Transverse colon (tissue), 4 donors: ENCODE results near the gene SIPA1L3. TPM values are rescaled to one million over a fixed set of nuclear protein-coding genes. Genes with fewer than 3 reads are reported as not detected.

ENCODE experiments used
- DNase-seq: peaks from one replicate; pipeline ENCODE4 v3.0.0-alpha.2; 2019
- H3K27ac ChIP-seq, 4 donors: fragments of 200-600 bp; sonication (generic); 2 replicates each; pipeline ENCODE4 v1.5.1; 2016 to 2018; ENCODE audit warnings: inconsistent platforms in 4 of 4
- H3K27me3 ChIP-seq: fragments of 200-600 bp; sonication (generic); 2 replicates; pipeline ENCODE4 v1.5.1; 2017; ENCODE audit warnings: inconsistent platforms
- H3K36me3 ChIP-seq, 4 donors: fragments of 200-600 bp; sonication (generic); 2 replicates each; pipeline ENCODE4 v1.5.1; 2017 to 2019; ENCODE audit warnings: inconsistent platforms in 4 of 4
- H3K4me1 ChIP-seq, 4 donors: fragments of 200-600 bp; sonication (generic); 2 replicates each; pipeline ENCODE4 v1.5.1; 2017 to 2020; ENCODE audit warnings: inconsistent platforms in 4 of 4
- H3K4me3 ChIP-seq, 4 donors: fragments of 200-600 bp; sonication (generic); 1 replicate in 1 of 4; 2 replicates in 3 of 4; pipeline versions ENCODE4 v1.5.1 to v1.6.1; 2017 to 2019; ENCODE audit warnings: inconsistent platforms in 4 of 4
- H3K9me3 ChIP-seq, 2 donors: fragments of 200-600 bp; sonication (generic); 2 replicates each; pipeline ENCODE4 v1.5.1; 2017 to 2019; ENCODE audit warnings: inconsistent platforms in 2 of 2
- CTCF ChIP-seq, 5 experiments: fragments of 200-600 bp in 3 of 5; fragments of 450-650 bp in 2 of 5; sonication (generic) in 3 of 5; IDR thresholded peaks; 1 replicate in 2 of 5; 2 replicates in 3 of 5; pipeline ENCODE4 v1.5.1; 2016 to 2017; ENCODE audit warnings: antibody characterized with exemption in 5 of 5, inconsistent platforms in 3 of 5, mild to moderate bottlenecking in 2 of 5, moderate library complexity in 1 of 5
- EP300 ChIP-seq: sonication (generic); formaldehyde crosslinking; IDR thresholded peaks from one replicate; pipeline ENCODE4 v1.6.1; 2017; ENCODE audit warnings: antibody characterized with exemption, low read depth
- POLR2A ChIP-seq: fragments of 450-650 bp; IDR thresholded peaks from one replicate; pipeline ENCODE4 v1.6.1; 2016; ENCODE audit warnings: antibody characterized with exemption, mild to moderate bottlenecking, moderate library complexity
- POLR2AphosphoS5 ChIP-seq, 3 donors: sonication (generic); formaldehyde crosslinking; IDR thresholded peaks; one replicate each; pipeline ENCODE4 v1.6.1; 2016; ENCODE audit warnings: antibody characterized with exemption in 3 of 3
- WGBS, 2 donors: methylation state at CpG; one replicate each; pipeline ENCODE4 v1.1.5; 2018; ENCODE audit warnings: low coverage in 1 of 2; 5-methylcytosine and 5-hydroxymethylcytosine counted together
- in situ Hi-C, 4 donors: fragments of 200-750 bp; cut with MboI; loops; one replicate each; pipeline versions ENCODE4 v1.15.0 to v1.15.1; 2017; ENCODE audit warnings: low sequenced_read_pairs in 3 of 4, low pct_ligation_motif_present in 1 of 4, low pct_unique_long_range_greater_than_20kb in 1 of 4
- intact Hi-C: fragments of 100-400 bp; cut with DNase I; formaldehyde crosslinking; loops from one replicate; pipeline ENCODE4 v1.15.1; 2023; ENCODE audit warnings: low total_unique reads
- total RNA-seq, 4 donors: library from RNA; depleted of rRNA; stranded (reverse); fragments of >200 nt; gene quantifications; one replicate each; pipeline ENCODE4 v1.1.0, GENCODE V29; 2016

SIPA1L3 gene
- total RNA-seq, 4 donors from 2014 or later: 191 to 284 (median 231) TPM

GRCh38 chr19:38073841-38074685, 167.1 kb downstream of the SIPA1L3 start:
- in situ Hi-C loops (no loop called here), intact Hi-C loops (no loop called here)
- H3K27ac ChIP-seq: no peak overlapping the region
- H3K36me3 ChIP-seq: no peaks in the 10 kb centered on the region
- no peak for TF ChIP-seq POLR2AphosphoS5 (IDR thresholded peaks at IDR 0.05)
- no peak for TF ChIP-seq POLR2A
- TF ChIP-seq CTCF (IDR thresholded peaks at IDR 0.05): no peak
- no peak for TF ChIP-seq EP300
- no peak overlapping the region for H3K4me3 ChIP-seq
- 68% methylated on average over 16 of the region's 16 CpGs; no CpG with 5 or more reads in 1 of the 2 donors for WGBS, 2 donors
- H3K9me3 ChIP-seq: no peaks in the 10 kb centered on the region
- peak; percentile 16 for DNase-seq
- no peaks in the 10 kb centered on the region for H3K4me1 ChIP-seq
- H3K27me3 ChIP-seq: no peaks in the 10 kb centered on the region

- 91 to 96% methylated on average over 8 to 10 of the region's 10 CpGs for WGBS, 2 donors
- TF ChIP-seq POLR2A (no peak), CTCF (IDR thresholded peaks at IDR 0.05) (no peak), POLR2AphosphoS5 (IDR thresholded peaks at IDR 0.05) (no peak), EP300 (no peak)
- Histone ChIP-seq H3K4me1 (peaks cover 0 to 5% (median 3%) of the 10 kb centered on the region in 4 donors), H3K4me3 (no peak overlapping the region), H3K27me3 (no peaks in the 10 kb centered on the region), H3K27ac (no peak overlapping the region), H3K36me3 (peaks cover 0 to 2% (median 0%) of the 10 kb centered on the region in 4 donors), H3K9me3 (no peaks in the 10 kb centered on the region)
- DNase-seq: no peak
- intact Hi-C loops: no loop called here
- in situ Hi-C loops: loop anchor here in 2 of 4 donors (25.0 kb wide), 2 partner anchors 164 to 189 kb away; partner anchors contain the start of genes SIPA1L3 (in 1 of the 2) and WDR87 (in 1 of the 2)
These were observed 169.3 kb downstream of the SIPA1L3 start for GRCh38 chr19:38076337-38076736.

GRCh38 chr19:38078302-38078930, 171.4 kb downstream of the SIPA1L3 start:
- Histone ChIP-seq H3K4me3 (no peak overlapping the region), H3K27ac (no peak overlapping the region), H3K9me3 (no peaks in the 10 kb centered on the region), H3K36me3 (peaks cover 0 to 13% (median 5%) of the 10 kb centered on the region in 4 donors), H3K27me3 (no peaks in the 10 kb centered on the region), H3K4me1 (peaks cover 0 to 5% (median 3%) of the 10 kb centered on the region in 4 donors)
- 91 to 100% methylated on average over 2 to 15 of the region's 15 CpGs for WGBS, 2 donors
- in situ Hi-C loops (loop anchor here in 2 of 4 donors (25.0 kb wide), 2 partner anchors 166 to 191 kb away; partner anchors contain the start of genes SIPA1L3 (in 1 of the 2) and WDR87 (in 1 of the 2)), intact Hi-C loops (no loop called here)
- DNase-seq: no peak
- TF ChIP-seq POLR2AphosphoS5 (IDR thresholded peaks at IDR 0.05): no peak
- no peak for TF ChIP-seq CTCF (IDR thresholded peaks at IDR 0.05)
- TF ChIP-seq POLR2A: no peak
- TF ChIP-seq EP300: no peak

- H3K4me1 ChIP-seq: peaks cover 0 to 5% (median 3%) of the 10 kb centered on the region in 4 donors
- no peak overlapping the region for H3K4me3 ChIP-seq
- WGBS, 2 donors: 54 to 80% methylated on average over 1 of the region's 1 CpG
- no peak overlapping the region for H3K27ac ChIP-seq
- no peaks in the 10 kb centered on the region for H3K27me3 ChIP-seq
- DNase-seq: no peak
- intact Hi-C loops: no loop called here
- in situ Hi-C loops: loop anchor here in 2 of 4 donors (25.0 kb wide), 2 partner anchors 168 to 193 kb away; partner anchors contain the start of genes SIPA1L3 (in 1 of the 2) and WDR87 (in 1 of the 2)
- H3K9me3 ChIP-seq: no peaks in the 10 kb centered on the region
- TF ChIP-seq EP300 (no peak), POLR2AphosphoS5 (IDR thresholded peaks at IDR 0.05) (no peak), CTCF (IDR thresholded peaks at IDR 0.05) (no peak), POLR2A (no peak)
- peaks cover 0 to 13% (median 5%) of the 10 kb centered on the region in 4 donors for H3K36me3 ChIP-seq
These were observed 172.9 kb downstream of the SIPA1L3 start for GRCh38 chr19:38079926-38080380.
